ENCODE data around the gene POLR3GL. TPM values are rescaled to one million over a fixed set of nuclear protein-coding genes. Genes with fewer than 3 reads are reported as not detected.

POLR3GL gene
- total and polyA plus RNA-seq, 7 experiments from 2014 or later: 20.7 to 113 (median 33.9) TPM

GRCh38 chr1:145992502-145992936 lies 28.0 kb downstream of the POLR3GL start:
- ChIA-PET POLR2A (interaction anchor here (1.1 to 35.8 kb wide), 8 partner anchors 6 to 134 kb away, joined by 3 to 1779 read pairs (median 42); partner anchors contain the start of genes ANKRD34A, HJV, LIX1L and PEX11B), CTCF (interaction anchor here (1.5 to 12.8 kb wide), 3 partner anchors 8 to 14 kb away, joined by 5 to 193 read pairs (median 20); no protein-coding TSS in a partner anchor)
- peak overlapping the region; percentile 91 for H3K27ac ChIP-seq (ENCODE audit: low read depth, low read length)
- no peaks in the 10 kb centered on the region for H3K27me3 ChIP-seq (ENCODE audit: control insufficient read depth in 2 of 2, insufficient read depth in 2 of 2, low read length in 2 of 2)
- DNase-seq (peak in 1 of 9 donors; percentile 23), ATAC-seq (no peak)
- H3K9me3 ChIP-seq (ENCODE audit: control insufficient read depth in 2 of 3, low read length in 3 of 3): no peaks in the 10 kb centered on the region
- peaks cover 41 to 66% (median 60%) of the 10 kb centered on the region in 7 donors for H3K4me1 Mint-ChIP-seq
- H3K36me3 Mint-ChIP-seq: peaks cover 31 to 52% (median 50%) of the 10 kb centered on the region in 5 donors
- peak overlapping the region; percentile 89 to 99 (median 98) for H3K4me3 Mint-ChIP-seq
- intact Hi-C loops (cut with micrococcal nuclease): no loop called here
- peaks cover 36 to 47% (median 37%) of the 10 kb centered on the region in 3 experiments for H3K36me3 ChIP-seq (ENCODE audit: control insufficient read depth in 2 of 3, insufficient read depth in 3 of 3, low read length in 3 of 3)
- peak overlapping the region; percentile 97 for H3K4me3 ChIP-seq (ENCODE audit: low read length)
- peak overlapping the region; percentile 65 to 99 (median 94) for H3K27ac Mint-ChIP-seq
- H3K9me3 Mint-ChIP-seq: peaks cover 0 to 14% (median 2%) of the 10 kb centered on the region in 11 donors
- peaks cover 13 to 40% of the 10 kb centered on the region in 2 donors for H3K4me1 ChIP-seq (ENCODE audit: control insufficient read depth in 2 of 2, insufficient read depth in 2 of 2, low read length in 2 of 2)
- H3K27me3 Mint-ChIP-seq: peaks cover 0 to 3% (median 0%) of the 10 kb centered on the region in 5 donors

GRCh38 chr1:145992958-145993617 lies 28.6 kb downstream of the POLR3GL start:
- Histone ChIP-seq H3K4me1 (ENCODE audit: control insufficient read depth in 2 of 2, insufficient read depth in 2 of 2, low read length in 2 of 2) (peaks cover 15 to 34% of the 10 kb centered on the region in 2 donors), H3K9me3 (ENCODE audit: control insufficient read depth in 2 of 3, low read length in 3 of 3) (no peaks in the 10 kb centered on the region), H3K27me3 (ENCODE audit: control insufficient read depth in 2 of 2, insufficient read depth in 2 of 2, low read length in 2 of 2) (no peaks in the 10 kb centered on the region), H3K27ac (ENCODE audit: low read depth, low read length) (peak overlapping the region; percentile 91), H3K4me3 (ENCODE audit: low read length) (peak overlapping the region; percentile 97), H3K36me3 (ENCODE audit: control insufficient read depth in 2 of 3, insufficient read depth in 3 of 3, low read length in 3 of 3) (peaks cover 36 to 47% (median 37%) of the 10 kb centered on the region in 3 experiments)
- ChIA-PET POLR2A (interaction anchor here (1.1 to 35.8 kb wide), 7 partner anchors 6 to 134 kb away, joined by 3 to 1779 read pairs (median 61); partner anchors contain the start of genes ANKRD34A, HJV, LIX1L and PEX11B), CTCF (interaction anchor here (1.4 to 12.8 kb wide), 4 partner anchors 9 to 14 kb away, joined by 3 to 193 read pairs (median 12); no protein-coding TSS in a partner anchor)
- Mint-ChIP-seq H3K36me3 (peaks cover 31 to 52% (median 50%) of the 10 kb centered on the region in 5 donors), H3K27me3 (peaks cover 0 to 3% (median 0%) of the 10 kb centered on the region in 5 donors), H3K4me3 (peak overlapping the region; percentile 89 to 99 (median 98)), H3K27ac (peak overlapping the region; percentile 74 to 99 (median 97)), H3K9me3 (peaks cover 0 to 14% (median 2%) of the 10 kb centered on the region in 11 donors), H3K4me1 (peaks cover 40 to 68% (median 55%) of the 10 kb centered on the region in 7 donors)
- ATAC-seq (no peak), DNase-seq (no peak)
- intact Hi-C loops (cut with micrococcal nuclease): no loop called here

- Mint-ChIP-seq H3K9me3 (peaks cover 0 to 14% (median under 1%) of the 10 kb centered on the region in 11 donors), H3K36me3 (peaks cover 31 to 52% (median 49%) of the 10 kb centered on the region in 5 donors), H3K4me1 (peaks cover 39 to 71% (median 55%) of the 10 kb centered on the region in 7 donors), H3K27me3 (peaks cover 0 to 3% (median 0%) of the 10 kb centered on the region in 5 donors), H3K4me3 (peak overlapping the region; percentile 89 to 99 (median 98)), H3K27ac (peak overlapping the region; percentile 94 to 99 (median 97))
- ChIA-PET POLR2A (interaction anchor here (0.7 to 35.8 kb wide), 10 partner anchors 7 to 145 kb away, joined by 3 to 1779 read pairs (median 16); partner anchors contain the start of genes ANKRD34A, HJV, LIX1L and PEX11B), CTCF (interaction anchor here (1.4 to 12.8 kb wide), 5 partner anchors 9 to 21 kb away, joined by 3 to 193 read pairs (median 5); no protein-coding TSS in a partner anchor)
- Histone ChIP-seq H3K4me3 (ENCODE audit: low read length) (peak overlapping the region; percentile 97), H3K4me1 (ENCODE audit: control insufficient read depth in 2 of 2, insufficient read depth in 2 of 2, low read length in 2 of 2) (peaks cover 22 to 34% of the 10 kb centered on the region in 2 donors), H3K36me3 (ENCODE audit: control insufficient read depth in 2 of 3, insufficient read depth in 3 of 3, low read length in 3 of 3) (peaks cover 36 to 47% (median 37%) of the 10 kb centered on the region in 3 experiments), H3K27ac (ENCODE audit: low read depth, low read length) (peak overlapping the region; percentile 91), H3K27me3 (ENCODE audit: control insufficient read depth in 2 of 2, insufficient read depth in 2 of 2, low read length in 2 of 2) (no peaks in the 10 kb centered on the region), H3K9me3 (ENCODE audit: control insufficient read depth in 2 of 3, low read length in 3 of 3) (no peaks in the 10 kb centered on the region)
- ATAC-seq: no peak
- intact Hi-C loops (cut with micrococcal nuclease): no loop called here
- DNase-seq: no peak
These were observed 29.3 kb downstream of the POLR3GL start for GRCh38 chr1:145993618-145994390.

GRCh38 chr1:145994391-145995120 lies 30.1 kb downstream of the POLR3GL start:
- no peak for ATAC-seq
- Mint-ChIP-seq H3K27ac (peak overlapping the region; percentile 94 to 99 (median 97)), H3K4me1 (peaks cover 37 to 75% (median 57%) of the 10 kb centered on the region in 7 donors), H3K36me3 (peaks cover 31 to 52% (median 50%) of the 10 kb centered on the region in 5 donors), H3K9me3 (peaks cover 0 to 14% (median 0%) of the 10 kb centered on the region in 11 donors), H3K4me3 (peak overlapping the region; percentile 89 to 99 (median 98)), H3K27me3 (peaks cover 0 to 3% (median 0%) of the 10 kb centered on the region in 5 donors)
- ChIA-PET POLR2A (interaction anchor here (0.7 to 35.8 kb wide), 11 partner anchors 8 to 146 kb away, joined by 3 to 1779 read pairs (median 24); partner anchors contain the start of genes ANKRD34A, HJV, LIX1L and PIAS3), CTCF (interaction anchor here (1.4 to 12.8 kb wide), 4 partner anchors 9 to 20 kb away, joined by 3 to 193 read pairs (median 12); no protein-coding TSS in a partner anchor)
- Histone ChIP-seq H3K27me3 (ENCODE audit: control insufficient read depth in 2 of 2, insufficient read depth in 2 of 2, low read length in 2 of 2) (no peaks in the 10 kb centered on the region), H3K27ac (ENCODE audit: low read depth, low read length) (peak overlapping the region; percentile 91), H3K36me3 (ENCODE audit: control insufficient read depth in 2 of 3, insufficient read depth in 3 of 3, low read length in 3 of 3) (peaks cover 36 to 47% (median 37%) of the 10 kb centered on the region in 3 experiments), H3K4me3 (ENCODE audit: low read length) (peak overlapping the region; percentile 97), H3K4me1 (ENCODE audit: control insufficient read depth in 2 of 2, insufficient read depth in 2 of 2, low read length in 2 of 2) (peaks cover 29 to 39% of the 10 kb centered on the region in 2 donors), H3K9me3 (ENCODE audit: control insufficient read depth in 2 of 3, low read length in 3 of 3) (no peaks in the 10 kb centered on the region)
- intact Hi-C loops (cut with micrococcal nuclease): loop anchor here in 1 of 2 donors (5.0 kb wide), 1 partner anchor 32 kb away; the partner anchor contains the start of genes ANKRD34A and POLR3GL
- DNase-seq: peak in 1 of 9 donors; percentile 11

- intact Hi-C loops (cut with micrococcal nuclease): loop anchor here in 1 of 2 donors (5.0 kb wide), 1 partner anchor 33 kb away; the partner anchor contains the start of genes ANKRD34A and POLR3GL
- Mint-ChIP-seq H3K4me3 (peak overlapping the region; percentile 89 to 99 (median 98)), H3K36me3 (peaks cover 31 to 52% (median 50%) of the 10 kb centered on the region in 5 donors), H3K27me3 (peaks cover 0 to 3% (median 0%) of the 10 kb centered on the region in 5 donors), H3K9me3 (peaks cover 0 to 14% (median 0%) of the 10 kb centered on the region in 11 donors), H3K4me1 (peaks cover 43 to 80% (median 57%) of the 10 kb centered on the region in 7 donors), H3K27ac (peak overlapping the region; percentile 94 to 99 (median 97))
- CTCF ChIA-PET: interaction anchor here (1.5 to 12.8 kb wide), 5 partner anchors 9 to 19 kb away, joined by 3 to 193 read pairs (median 5); no protein-coding TSS in a partner anchor
- H3K4me1 ChIP-seq (ENCODE audit: control insufficient read depth in 2 of 2, insufficient read depth in 2 of 2, low read length in 2 of 2): peaks cover 37 to 46% of the 10 kb centered on the region in 2 donors
- H3K36me3 ChIP-seq (ENCODE audit: control insufficient read depth in 2 of 3, insufficient read depth in 3 of 3, low read length in 3 of 3): peaks cover 36 to 47% (median 37%) of the 10 kb centered on the region in 3 experiments
- peak in 1 of 9 donors; percentile 9 for DNase-seq
- H3K9me3 ChIP-seq (ENCODE audit: control insufficient read depth in 2 of 3, low read length in 3 of 3): no peaks in the 10 kb centered on the region
- H3K27ac ChIP-seq (ENCODE audit: low read depth, low read length): peak overlapping the region; percentile 91
- peak overlapping the region; percentile 97 for H3K4me3 ChIP-seq (ENCODE audit: low read length)
- H3K27me3 ChIP-seq (ENCODE audit: control insufficient read depth in 2 of 2, insufficient read depth in 2 of 2, low read length in 2 of 2): no peaks in the 10 kb centered on the region
- POLR2A ChIA-PET: interaction anchor here (1.4 to 35.8 kb wide), 11 partner anchors 9 to 137 kb away, joined by 3 to 1779 read pairs (median 24); partner anchors contain the start of genes ANKRD34A, HJV, LIX1L and PIAS3
- ATAC-seq: no peak
These were observed 30.8 kb downstream of the POLR3GL start for GRCh38 chr1:145995148-145995881.
